Thoracic aorta (tissue), 2 donors: ENCODE results near the gene NACC1. TPM values are rescaled to one million over a fixed set of nuclear protein-coding genes. Genes with fewer than 3 reads are reported as not detected.

ENCODE experiments used
- ATAC-seq: fragments of 150-250 bp; one replicate; pipeline ENCODE4 v1.8.0; 2017; ENCODE audit warnings: low read depth; ENCODE audit not compliant: insufficient number of reproducible peaks, low FRiP score
- DNase-seq: peaks from one replicate; pipeline ENCODE4 v3.0.0-alpha.2; 2020; ENCODE audit warnings: low spot score
- H3K27ac ChIP-seq, 2 donors: fragments of 200-600 bp; sonication (generic); 1 replicate in 1 of 2; 2 replicates in 1 of 2; pipeline ENCODE4 v1.5.1; 2016; ENCODE audit warnings: mild to moderate bottlenecking in 2 of 2, moderate library complexity in 2 of 2
- H3K27me3 ChIP-seq: fragments of 200-600 bp; sonication (generic); replicated peaks from 2 replicates; pipeline ENCODE4 v1.6.0; 2016; ENCODE audit warnings: mild to moderate bottlenecking; ENCODE audit not compliant: insufficient read depth
- H3K36me3 ChIP-seq: fragments of 200-600 bp; sonication (generic); one replicate; pipeline ENCODE4 v1.5.1; 2016
- H3K4me1 ChIP-seq, 2 donors: fragments of 200-600 bp; sonication (generic); 1 replicate in 1 of 2; 2 replicates in 1 of 2; pipeline versions ENCODE4 v1.5.1 to v1.6.0; 2016; ENCODE audit warnings: low read depth in 2 of 2, mild to moderate bottlenecking in 1 of 2; ENCODE audit not compliant: control insufficient read depth in 1 of 2
- H3K4me3 ChIP-seq: fragments of 200-600 bp; sonication (generic); 2 replicates; pipeline ENCODE4 v1.5.1; 2016; ENCODE audit warnings: mild to moderate bottlenecking
- H3K9me3 ChIP-seq: fragments of 200-600 bp; sonication (generic); 2 replicates; pipeline ENCODE4 v1.5.1; 2016
- total RNA-seq, 2 donors: library from RNA; depleted of rRNA; stranded (reverse); fragments of >200 nt; gene quantifications; one replicate each; pipeline versions ENCODE4 v1.1.0 to v1.2.3, GENCODE V29; 2016
- TF ChIP-seq, protein P1 (sequence below): fragments of 200-600 bp; sonication (generic); IDR thresholded peaks from one replicate; pipeline ENCODE4 v1.5.1; 2019; ENCODE audit warnings: antibody characterized with exemption

The NACC1 gene
- total RNA-seq, 2 donors from 2014 or later: 27.2 to 28.8 TPM

- Histone ChIP-seq H3K4me1 (no peaks in the 10 kb centered on the region), H3K27ac (no peak overlapping the region), H3K4me3 (no peak overlapping the region), H3K27me3 (no peaks in the 10 kb centered on the region), H3K9me3 (no peaks in the 10 kb centered on the region), H3K36me3 (no peaks in the 10 kb centered on the region)
- no peak for ATAC-seq
- TF ChIP-seq, protein P1, sequence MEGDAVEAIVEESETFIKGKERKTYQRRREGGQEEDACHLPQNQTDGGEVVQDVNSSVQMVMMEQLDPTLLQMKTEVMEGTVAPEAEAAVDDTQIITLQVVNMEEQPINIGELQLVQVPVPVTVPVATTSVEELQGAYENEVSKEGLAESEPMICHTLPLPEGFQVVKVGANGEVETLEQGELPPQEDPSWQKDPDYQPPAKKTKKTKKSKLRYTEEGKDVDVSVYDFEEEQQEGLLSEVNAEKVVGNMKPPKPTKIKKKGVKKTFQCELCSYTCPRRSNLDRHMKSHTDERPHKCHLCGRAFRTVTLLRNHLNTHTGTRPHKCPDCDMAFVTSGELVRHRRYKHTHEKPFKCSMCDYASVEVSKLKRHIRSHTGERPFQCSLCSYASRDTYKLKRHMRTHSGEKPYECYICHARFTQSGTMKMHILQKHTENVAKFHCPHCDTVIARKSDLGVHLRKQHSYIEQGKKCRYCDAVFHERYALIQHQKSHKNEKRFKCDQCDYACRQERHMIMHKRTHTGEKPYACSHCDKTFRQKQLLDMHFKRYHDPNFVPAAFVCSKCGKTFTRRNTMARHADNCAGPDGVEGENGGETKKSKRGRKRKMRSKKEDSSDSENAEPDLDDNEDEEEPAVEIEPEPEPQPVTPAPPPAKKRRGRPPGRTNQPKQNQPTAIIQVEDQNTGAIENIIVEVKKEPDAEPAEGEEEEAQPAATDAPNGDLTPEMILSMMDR: no peak
- DNase-seq: no peak
These were observed 69.4 kb downstream of the NACC1 start for GRCh38 chr19:13187419-13187818.

- ATAC-seq (no peak), DNase-seq (no peak)
- Histone ChIP-seq H3K4me1 (no peaks in the 10 kb centered on the region), H3K4me3 (no peak overlapping the region), H3K27ac (no peak overlapping the region), H3K27me3 (no peaks in the 10 kb centered on the region), H3K9me3 (no peaks in the 10 kb centered on the region), H3K36me3 (no peaks in the 10 kb centered on the region)
- TF ChIP-seq, protein P1: no peak
These were observed 71.5 kb downstream of the NACC1 start for GRCh38 chr19:13189600-13189999.

Other genes with a start within 250 kb of the NACC1 start
- gene DNASE2, start 236.8 kb upstream of the NACC1 start, total RNA-seq: 10 to 100 TPM; 24.0 to 53.3 TPM
- not detected for gene KLF1, start 231.1 kb upstream of the NACC1 start, total RNA-seq
- gene GCDH, start 227.1 kb upstream of the NACC1 start, total RNA-seq: 10 to 100 TPM; 30.2 to 60.7 TPM
- not detected for gene SYCE2, start 199.0 kb upstream of the NACC1 start, total RNA-seq
- gene FARSA, start 184.6 kb upstream of the NACC1 start, total RNA-seq: 10 to 100 TPM; 31.8 to 76.8 TPM
- 100 to 1,000 TPM; 415 to 467 TPM for gene CALR, start 179.7 kb upstream of the NACC1 start, total RNA-seq
- gene RAD23A, start 172.4 kb upstream of the NACC1 start, total RNA-seq: 100 to 1,000 TPM; 116 to 130 TPM
- gene GADD45GIP1, start 161.0 kb upstream of the NACC1 start, total RNA-seq: 10 to 100 TPM; 30.2 to 42.8 TPM
- not detected for gene DAND5, start 148.7 kb upstream of the NACC1 start, total RNA-seq
- gene NFIX, start 122.8 kb upstream of the NACC1 start, total RNA-seq: 100 to 1,000 TPM; 126 to 145 TPM
- 10 to 100 TPM; 10.6 to 36.1 TPM for gene LYL1, start 15.4 kb upstream of the NACC1 start, total RNA-seq
- gene TRMT1, start 1.5 kb upstream of the NACC1 start, total RNA-seq: 10 to 100 TPM; 35.3 to 52.3 TPM
- gene STX10, start 32.1 kb downstream of the NACC1 start, total RNA-seq: 10 to 100 TPM; 30.8 to 83.4 TPM
- 100 to 1,000 TPM; 125 to 440 TPM for gene IER2, start 32.1 kb downstream of the NACC1 start, total RNA-seq